ENCODE results near the gene VDAC1.

GRCh38 chr5:133953568-133954145 is 51.1 kb downstream of the VDAC1 start:
- TF ChIP-seq CTCF (IDR thresholded peaks at IDR 0.05), result no peak
- TF ChIP-seq POLR2A (IDR thresholded peaks at IDR 0.05), result no peak

Data from body of pancreas (tissue), 4 donors.